8988T (cell line): ENCODE measurements around the gene PHACTR1.

Experiments
- DNase-seq: peaks from one replicate; pipeline ENCODE4 v3.0.0; 2011

PHACTR1 gene

GRCh38 chr6:13079096-13079723, 362.6 kb downstream of the PHACTR1 start:
- DNase-seq = no peak

GRCh38 chr6:13080462-13081188, 364.1 kb downstream of the PHACTR1 start:
- DNase-seq = no peak

- no peak for DNase-seq
Measured at GRCh38 chr6:13081189-13081563, 364.6 kb downstream of the PHACTR1 start.

- no peak for DNase-seq
Measured at GRCh38 chr6:13089296-13089994, 372.9 kb downstream of the PHACTR1 start.

- no peak for DNase-seq
Measured at GRCh38 chr6:13091192-13091591, 374.6 kb downstream of the PHACTR1 start.

GRCh38 chr6:13094781-13095425, 378.3 kb downstream of the PHACTR1 start:
- no peak for DNase-seq

GRCh38 chr6:13096084-13096483, 379.5 kb downstream of the PHACTR1 start:
- no peak for DNase-seq

- no peak for DNase-seq
Measured at GRCh38 chr6:13097454-13097853, 380.9 kb downstream of the PHACTR1 start.

GRCh38 chr6:13098006-13098405, 381.4 kb downstream of the PHACTR1 start:
- no peak for DNase-seq

- no peak for DNase-seq
Measured at GRCh38 chr6:13098793-13099570, 382.4 kb downstream of the PHACTR1 start.

GRCh38 chr6:13099771-13100170, 383.2 kb downstream of the PHACTR1 start:
- no peak for DNase-seq

GRCh38 chr6:13101409-13101808, 384.8 kb downstream of the PHACTR1 start:
- no peak for DNase-seq

- DNase-seq = no peak
Measured at GRCh38 chr6:13101985-13102384, 385.4 kb downstream of the PHACTR1 start.

- no peak for DNase-seq
Measured at GRCh38 chr6:13103169-13103568, 386.6 kb downstream of the PHACTR1 start.

GRCh38 chr6:13105139-13105538, 388.6 kb downstream of the PHACTR1 start:
- DNase-seq = no peak

- no peak for DNase-seq
Measured at GRCh38 chr6:13112921-13113320, 396.4 kb downstream of the PHACTR1 start.

GRCh38 chr6:13113376-13113775, 396.8 kb downstream of the PHACTR1 start:
- DNase-seq = no peak

- no peak for DNase-seq
Measured at GRCh38 chr6:13113981-13114593, 397.5 kb downstream of the PHACTR1 start.

- no peak for DNase-seq
Measured at GRCh38 chr6:13116155-13116554, 399.6 kb downstream of the PHACTR1 start.

- no peak for DNase-seq
Measured at GRCh38 chr6:13117570-13117969, 401.0 kb downstream of the PHACTR1 start.

- no peak for DNase-seq
Measured at GRCh38 chr6:13119549-13119948, 403.0 kb downstream of the PHACTR1 start.
